Measurements from ENCODE around the gene EGFL7. TPM values are rescaled to one million over a fixed set of nuclear protein-coding genes. Genes with fewer than 3 reads are reported as not detected.
A peak's percentile ranks its signal among the peaks of the same experiment; 100 is the strongest.
"Not testable (repeated sequence)": the region's sequence is repeated elsewhere in the genome, so short reads cannot be mapped to it uniquely, and the experiment has no call there.

EGFL7 gene
- total and polyA plus RNA-seq, 5 donors = 73.3 to 148 (median 83.6) TPM

DNA sequence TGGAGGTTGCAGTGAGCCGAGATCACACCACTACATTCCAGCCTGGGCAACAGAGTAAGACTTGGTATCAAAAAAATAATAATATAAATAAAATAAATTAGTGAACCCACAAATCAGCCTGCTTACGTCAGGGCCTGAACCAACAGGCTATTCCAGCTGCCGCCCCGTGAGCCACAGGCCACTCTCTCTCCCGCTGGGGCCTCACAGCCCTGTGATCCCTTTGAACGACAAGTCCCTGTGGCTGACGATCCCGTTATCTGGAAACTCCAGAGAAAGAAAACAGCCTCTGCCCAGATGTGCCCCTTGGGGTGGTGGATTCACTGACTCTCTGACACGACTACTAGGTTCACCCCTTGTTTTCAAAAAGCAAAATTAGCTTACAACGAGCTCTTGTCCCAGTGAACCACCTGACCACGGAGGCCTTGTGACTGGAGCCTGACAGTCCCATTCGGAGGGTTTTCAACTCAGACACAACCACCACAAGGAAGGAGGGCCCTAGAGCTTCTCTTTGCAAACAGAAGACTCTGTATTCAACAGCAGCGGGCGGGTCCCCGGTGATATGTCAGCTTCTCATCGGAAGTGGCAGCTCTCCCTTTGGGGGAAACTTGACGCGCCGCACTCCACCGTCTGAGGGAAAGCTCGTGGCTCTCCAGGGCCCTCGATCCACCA, 45.3 kb downstream of the EGFL7 start:
- ATAC-seq (no peak), DNase-seq (peak in 1 of 3 donors; percentile 50)
- 79% methylated on average over 22 of the region's 22 CpGs for WGBS
- no peaks in the 10 kb centered on the region for H3K27me3 ChIP-seq (ENCODE audit: control insufficient read depth, insufficient read depth)
- intact Hi-C loops (cut with DNase I) = loop anchor here in 1 of 4 donors (5.0 kb wide), 1 partner anchor 211 kb away; no protein-coding TSS in a partner anchor
- no peaks in the 10 kb centered on the region for H3K4me1 ChIP-seq (ENCODE audit: control insufficient read depth, insufficient read depth, low read length)
- no peak overlapping the region for H3K4me3 ChIP-seq (ENCODE audit: low read length)
- H3K27ac ChIP-seq (ENCODE audit: low read length) = no peak overlapping the region
- H3K9me3 ChIP-seq (ENCODE audit: control insufficient read depth, low read length) = no peaks in the 10 kb centered on the region

GRCh38 chr9:136709454-136710109, 46.9 kb downstream of the EGFL7 start:
- WGBS = 88% methylated on average over 24 of the region's 24 CpGs
- ATAC-seq (no peak), DNase-seq (peak in 1 of 3 donors; percentile 58)
- Histone ChIP-seq H3K27me3 (ENCODE audit: control insufficient read depth, insufficient read depth) (no peaks in the 10 kb centered on the region), H3K4me3 (ENCODE audit: low read length) (no peak overlapping the region), H3K27ac (ENCODE audit: low read length) (no peak overlapping the region), H3K4me1 (ENCODE audit: control insufficient read depth, insufficient read depth, low read length) (no peaks in the 10 kb centered on the region), H3K9me3 (ENCODE audit: control insufficient read depth, low read length) (no peaks in the 10 kb centered on the region)
- intact Hi-C loops (cut with DNase I) = loop anchor here in 1 of 4 donors (5.0 kb wide), 1 partner anchor 212 kb away; no protein-coding TSS in a partner anchor

- no peak for ATAC-seq
- no peaks in the 10 kb centered on the region for H3K27me3 ChIP-seq (ENCODE audit: control insufficient read depth, insufficient read depth)
- intact Hi-C loops (cut with DNase I) = no loop called here
- no peaks in the 10 kb centered on the region for H3K4me1 ChIP-seq (ENCODE audit: control insufficient read depth, insufficient read depth, low read length)
- H3K9me3 ChIP-seq (ENCODE audit: control insufficient read depth, low read length) = no peaks in the 10 kb centered on the region
- H3K4me3 ChIP-seq (ENCODE audit: low read length) = no peak overlapping the region
- DNase-seq = no peak
- WGBS = 74% methylated on average over 7 of the region's 7 CpGs
- no peak overlapping the region for H3K27ac ChIP-seq (ENCODE audit: low read length)
Observed at GRCh38 chr9:136710543-136710942, 47.8 kb downstream of the EGFL7 start.

GRCh38 chr9:136711219-136711648, 48.5 kb downstream of the EGFL7 start:
- H3K27me3 ChIP-seq (ENCODE audit: control insufficient read depth, insufficient read depth); H3K27ac ChIP-seq (ENCODE audit: low read length); intact Hi-C loops (cut with DNase I); DNase-seq; ATAC-seq; H3K9me3 ChIP-seq (ENCODE audit: control insufficient read depth, low read length); H3K4me3 ChIP-seq (ENCODE audit: low read length); H3K4me1 ChIP-seq (ENCODE audit: control insufficient read depth, insufficient read depth, low read length): not testable (repeated sequence)
- WGBS = 49% methylated on average over 4 of the region's 4 CpGs

GRCh38 chr9:136711751-136712689, 49.3 kb downstream of the EGFL7 start, which contains the start of gene DIPK1B:
DIPK1B (plus strand) TSS chr9:136712572; CDS start chr9:136712666, 94 bp downstream.
- H3K4me1 ChIP-seq (ENCODE audit: control insufficient read depth, insufficient read depth, low read length) = no peaks in the 10 kb centered on the region
- H3K27ac ChIP-seq (ENCODE audit: low read length) = peak within 1 kb of the TSS; percentile 43
- H3K9me3 ChIP-seq (ENCODE audit: control insufficient read depth, low read length) = no peaks in the 10 kb centered on the region
- WGBS = 2% methylated on average over 112 of the region's 119 CpGs
- peak within 1 kb of the TSS; percentile 82 for H3K4me3 ChIP-seq (ENCODE audit: low read length)
- peak; percentile 36 to 79 (median 70) for DNase-seq
- intact Hi-C loops (cut with DNase I) = no loop called here
- peak in 1 of 2 donors; percentile 1 for ATAC-seq
- H3K27me3 ChIP-seq (ENCODE audit: control insufficient read depth, insufficient read depth) = no peaks in the 10 kb centered on the region

DNA sequence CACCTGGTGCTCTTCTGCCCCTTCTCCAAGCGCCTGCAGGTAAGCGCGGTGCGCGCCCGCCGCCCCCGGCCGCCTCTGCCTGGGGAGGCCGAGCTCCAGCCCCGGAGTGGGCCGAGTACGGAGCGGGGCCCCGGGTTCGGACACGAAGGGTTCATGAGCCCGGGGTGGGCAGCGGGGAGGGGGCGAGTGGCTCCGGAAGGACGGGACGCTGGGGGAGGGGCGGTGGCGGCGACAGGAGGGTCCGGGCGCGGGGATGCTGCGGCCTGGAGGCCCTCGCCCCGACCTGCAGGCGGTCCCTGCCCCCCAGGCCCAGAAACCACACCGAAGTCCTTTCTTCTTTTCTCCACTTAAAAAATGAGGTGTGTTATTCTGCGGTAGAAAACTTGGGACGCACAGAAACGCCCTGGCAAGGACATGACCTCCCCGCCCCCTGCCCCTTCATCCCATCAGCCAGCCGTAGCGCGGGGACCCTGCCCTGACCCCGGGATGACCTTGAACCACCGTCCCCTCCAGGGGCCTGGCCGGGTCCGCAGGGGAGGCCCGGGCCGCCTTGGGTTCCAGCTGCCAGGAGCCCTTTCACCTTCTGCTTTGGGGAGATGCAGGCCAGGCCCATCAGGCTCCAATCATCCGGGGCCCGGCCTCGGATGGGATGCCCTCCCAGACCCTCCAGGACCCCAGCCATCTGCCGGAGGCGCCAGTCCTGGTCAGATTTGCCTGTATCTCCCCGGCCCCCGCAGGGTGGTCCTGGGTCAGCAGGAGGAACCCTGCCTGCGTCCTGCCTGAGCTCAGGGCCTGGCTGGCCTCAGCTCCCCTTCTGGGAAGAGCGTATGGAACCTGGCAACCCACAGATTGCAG, 50.2 kb downstream of the EGFL7 start:
- Histone ChIP-seq H3K4me1 (ENCODE audit: control insufficient read depth, insufficient read depth, low read length) (no peaks in the 10 kb centered on the region), H3K9me3 (ENCODE audit: control insufficient read depth, low read length) (no peaks in the 10 kb centered on the region), H3K27ac (ENCODE audit: low read length) (peak overlapping the region; percentile 43), H3K27me3 (ENCODE audit: control insufficient read depth, insufficient read depth) (no peaks in the 10 kb centered on the region), H3K4me3 (ENCODE audit: low read length) (peak overlapping the region; percentile 82)
- intact Hi-C loops (cut with DNase I) = no loop called here
- DNase-seq (peak in 1 of 3 donors; percentile 66), ATAC-seq (peak in 1 of 2 donors; percentile 3)
- 3% methylated on average over 56 of the region's 56 CpGs for WGBS

DNA sequence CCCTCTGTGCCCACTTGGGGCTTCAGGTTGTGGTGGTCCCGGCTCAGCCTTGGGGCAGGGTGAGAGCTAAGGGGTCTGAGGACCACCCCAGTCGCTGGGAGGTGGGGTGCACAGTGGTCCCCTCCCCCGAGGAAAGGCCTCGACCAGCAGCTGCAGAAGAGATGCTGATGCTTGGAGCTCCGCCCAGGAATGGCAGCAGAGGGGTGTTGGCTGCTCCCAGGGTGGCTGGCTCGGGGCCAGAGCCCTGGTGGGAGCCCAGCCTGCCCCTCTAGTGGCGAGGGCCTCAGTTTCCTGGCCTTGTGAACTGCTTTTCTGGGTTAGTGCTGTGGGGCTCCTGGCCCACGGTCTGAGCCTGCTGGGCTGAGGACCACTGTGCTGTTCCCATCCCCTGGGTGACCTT, 50.8 kb downstream of the EGFL7 start:
- Histone ChIP-seq H3K27ac (ENCODE audit: low read length) (peak overlapping the region; percentile 63), H3K9me3 (ENCODE audit: control insufficient read depth, low read length) (no peaks in the 10 kb centered on the region), H3K27me3 (ENCODE audit: control insufficient read depth, insufficient read depth) (no peaks in the 10 kb centered on the region), H3K4me1 (ENCODE audit: control insufficient read depth, insufficient read depth, low read length) (no peaks in the 10 kb centered on the region), H3K4me3 (ENCODE audit: low read length) (peak overlapping the region; percentile 82)
- DNase-seq (peak; percentile 68 to 85 (median 76)), ATAC-seq (peak; percentile 5 to 6)
- 28% methylated on average over 8 of the region's 8 CpGs for WGBS
- intact Hi-C loops (cut with DNase I) = no loop called here

GRCh38 chr9:136714096-136714892, 51.6 kb downstream of the EGFL7 start:
- Histone ChIP-seq H3K27ac (ENCODE audit: low read length) (peak overlapping the region; percentile 89), H3K27me3 (ENCODE audit: control insufficient read depth, insufficient read depth) (no peaks in the 10 kb centered on the region), H3K4me3 (ENCODE audit: low read length) (no peak overlapping the region), H3K9me3 (ENCODE audit: control insufficient read depth, low read length) (no peaks in the 10 kb centered on the region), H3K4me1 (ENCODE audit: control insufficient read depth, insufficient read depth, low read length) (no peaks in the 10 kb centered on the region)
- DNase-seq (peak; percentile 73 to 87 (median 85)), ATAC-seq (peak; percentile 66 to 75)
- 49% methylated on average over 17 of the region's 17 CpGs for WGBS
- intact Hi-C loops (cut with DNase I) = no loop called here

DNA sequence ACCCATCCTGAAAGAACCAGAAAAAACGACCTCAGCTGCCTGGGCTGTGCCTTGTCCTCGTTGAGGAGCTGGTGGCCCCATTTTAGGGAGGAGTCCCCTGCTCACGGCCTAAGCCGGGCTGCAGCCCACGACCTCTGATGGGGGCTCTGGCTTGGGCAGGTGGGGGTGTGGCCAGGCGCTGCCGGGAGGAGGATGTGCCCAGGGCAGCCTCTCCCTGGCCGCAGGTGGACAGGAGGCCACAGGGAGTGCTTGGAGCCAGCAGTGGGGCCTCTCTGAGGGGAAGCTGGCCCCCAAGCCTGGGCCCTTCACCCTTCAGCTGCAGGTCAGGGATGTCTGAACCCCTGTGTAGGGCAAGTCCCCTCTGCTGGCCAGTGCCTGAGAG, 52.2 kb downstream of the EGFL7 start:
- ATAC-seq = peak; percentile 3 to 24
- DNase-seq = no peak
- Histone ChIP-seq H3K27me3 (ENCODE audit: control insufficient read depth, insufficient read depth) (no peaks in the 10 kb centered on the region), H3K4me3 (ENCODE audit: low read length) (no peak overlapping the region), H3K4me1 (ENCODE audit: control insufficient read depth, insufficient read depth, low read length) (no peaks in the 10 kb centered on the region), H3K27ac (ENCODE audit: low read length) (peak overlapping the region; percentile 89), H3K9me3 (ENCODE audit: control insufficient read depth, low read length) (no peaks in the 10 kb centered on the region)
- WGBS = 52% methylated on average over 8 of the region's 8 CpGs
- intact Hi-C loops (cut with DNase I) = no loop called here

Measured in right cardiac atrium (tissue), 5 donors.